HEK293T (cell line): ENCODE results near the gene BRIP1.

Experiments
- CTCF ChIA-PET: fragments of 350-600 bp; formaldehyde crosslinking; extraction: SDS; loops from one replicate; lab custom pipeline; 2021; ENCODE audit warnings: antibody characterized with exemption, inconsistent platforms; lab: Yijun Ruan, JAX
- POLR2A ChIA-PET: fragments of 350-600 bp; formaldehyde crosslinking; extraction: SDS; loops from one replicate; lab custom pipeline; 2020; ENCODE audit warnings: antibody characterized with exemption, inconsistent platforms; lab: Yijun Ruan, JAX
- DNase-seq: peaks from one replicate; pipeline ENCODE4 v3.0.0; 2012; ENCODE audit warnings: mixed read lengths; ENCODE audit errors: extremely low spot score
- BHLHE40 ChIP-seq: fragments of 450-650 bp; IDR thresholded peaks from 2 replicates; pipeline ENCODE4 v1.6.1; 2016; ENCODE audit warnings: mild to moderate bottlenecking, moderate library complexity, borderline replicate concordance
- CTBP1 ChIP-seq: fragments of 450-650 bp; IDR thresholded peaks from 2 replicates; pipeline ENCODE4 v1.6.1; 2016; ENCODE audit warnings: borderline replicate concordance
- ELF4 ChIP-seq: fragments of 450-650 bp; IDR thresholded peaks from 2 replicates; pipeline ENCODE4 v1.6.1; 2017; ENCODE audit warnings: antibody characterized with exemption
- FOXA1 ChIP-seq: fragments of 450-650 bp; IDR thresholded peaks from 2 replicates; pipeline ENCODE4 v1.6.1; 2016; ENCODE audit warnings: mild to moderate bottlenecking
- FOXK2 ChIP-seq: fragments of 450-650 bp; IDR thresholded peaks from 2 replicates; pipeline ENCODE4 v1.6.1; 2016; ENCODE audit warnings: mild to moderate bottlenecking
- FOXM1 ChIP-seq: fragments of 450-650 bp; IDR thresholded peaks from 2 replicates; pipeline ENCODE4 v1.6.1; 2017; ENCODE audit warnings: mild to moderate bottlenecking, borderline replicate concordance
- HDGF ChIP-seq: fragments of 450-650 bp; IDR thresholded peaks from 2 replicates; pipeline ENCODE4 v1.6.1; 2017; ENCODE audit warnings: antibody characterized with exemption, borderline replicate concordance
- L3MBTL2 ChIP-seq: fragments of 450-650 bp; conservative IDR thresholded peaks from 2 replicates; pipeline ENCODE4 v1.6.1; 2016; ENCODE audit warnings: mild to moderate bottlenecking
- LEF1 ChIP-seq: fragments of 450-650 bp; IDR thresholded peaks from 2 replicates; pipeline ENCODE4 v1.6.1; 2017; ENCODE audit warnings: mild to moderate bottlenecking, borderline replicate concordance
- NFRKB ChIP-seq: fragments of 450-650 bp; IDR thresholded peaks from 2 replicates; pipeline ENCODE4 v1.6.1; 2016; ENCODE audit warnings: mild to moderate bottlenecking, moderate library complexity
- PKNOX1 ChIP-seq: fragments of 450-650 bp; IDR thresholded peaks from 2 replicates; pipeline ENCODE4 v1.6.1; 2016
- SP1 ChIP-seq: fragments of 450-650 bp; IDR thresholded peaks from 2 replicates; pipeline ENCODE4 v1.6.1; 2017
- SUZ12 ChIP-seq: fragments of 450-650 bp; IDR thresholded peaks from 2 replicates; pipeline ENCODE4 v1.6.1; 2016; ENCODE audit warnings: mild to moderate bottlenecking
- TARDBP ChIP-seq: fragments of 450-650 bp; IDR thresholded peaks from 2 replicates; pipeline ENCODE4 v1.6.1; 2016
- ZNF384 ChIP-seq: fragments of 450-650 bp; IDR thresholded peaks from 2 replicates; pipeline ENCODE4 v1.6.1; 2016

The BRIP1 gene

GRCh38 chr17:61709567-61709966 lies 153.8 kb downstream of the BRIP1 start:
- POLR2A ChIA-PET = no interaction called here

GRCh38 chr17:61704935-61705449 lies 158.3 kb downstream of the BRIP1 start:
- no peak for DNase-seq
- CTCF ChIA-PET = no interaction called here
- TF ChIP-seq SUZ12 (no peak), SP1 (no peak), ELF4 (no peak), HDGF (no peak), FOXM1 (no peak), BHLHE40 (no peak), NFRKB (no peak), PKNOX1 (no peak)
- POLR2A ChIA-PET = no interaction called here

More at GRCh38 chr17:61709567-61709966, 153.8 kb downstream of the BRIP1 start:
- CTCF ChIA-PET = no interaction called here
- no peak for DNase-seq
- no peak for TF ChIP-seq PKNOX1
- no peak for TF ChIP-seq NFRKB
- TF ChIP-seq L3MBTL2 = no peak
- no peak for TF ChIP-seq HDGF
- TF ChIP-seq SUZ12 = no peak
- no peak for TF ChIP-seq TARDBP
- TF ChIP-seq ELF4 = no peak
- TF ChIP-seq CTBP1 = no peak
- no peak for TF ChIP-seq ZNF384
- TF ChIP-seq FOXA1 = no peak
- TF ChIP-seq BHLHE40 = no peak

- POLR2A ChIA-PET = no interaction called here
- TF ChIP-seq CTBP1 = no peak
- TF ChIP-seq FOXA1 = no peak
- TF ChIP-seq FOXM1 = no peak
- TF ChIP-seq BHLHE40 = no peak
- no peak for TF ChIP-seq L3MBTL2
- DNase-seq = no peak
- CTCF ChIA-PET = interaction anchor here (0.6 kb wide), 1 partner anchor 989 kb away, joined by 3 read pairs; no protein-coding TSS in a partner anchor
Measured at GRCh38 chr17:61702450-61702849, 160.9 kb downstream of the BRIP1 start.

- no peak for TF ChIP-seq FOXK2
- no peak for TF ChIP-seq LEF1
- no peak for TF ChIP-seq TARDBP
- no peak for TF ChIP-seq ZNF384
- no peak for TF ChIP-seq FOXA1
- TF ChIP-seq SUZ12 = no peak
- no peak for TF ChIP-seq HDGF
- no peak for TF ChIP-seq CTBP1
- no peak for TF ChIP-seq SP1
- no peak for TF ChIP-seq ELF4
- TF ChIP-seq L3MBTL2 = no peak
- no peak for TF ChIP-seq FOXM1
- no peak for DNase-seq
- ChIA-PET CTCF (interaction anchor here (0.6 kb wide), 1 partner anchor 990 kb away, joined by 3 read pairs; no protein-coding TSS in a partner anchor), POLR2A (no interaction called here)
Measured at GRCh38 chr17:61701978-61702377, 161.3 kb downstream of the BRIP1 start.

- TF ChIP-seq NFRKB (no peak), L3MBTL2 (no peak), FOXK2 (no peak)
- ChIA-PET CTCF (no interaction called here), POLR2A (no interaction called here)
- DNase-seq = no peak
Measured at GRCh38 chr17:61701334-61701733, 162.0 kb downstream of the BRIP1 start.

GRCh38 chr17:61700252-61700651 lies 163.1 kb downstream of the BRIP1 start:
- TF ChIP-seq FOXM1 (no peak), HDGF (no peak), FOXK2 (no peak), FOXA1 (no peak), SUZ12 (no peak), SP1 (no peak), NFRKB (no peak), PKNOX1 (no peak)
- POLR2A ChIA-PET = no interaction called here
- CTCF ChIA-PET = no interaction called here
- DNase-seq = no peak

- ChIA-PET POLR2A (no interaction called here), CTCF (no interaction called here)
- DNase-seq = no peak
- TF ChIP-seq CTBP1 (no peak), FOXK2 (no peak), BHLHE40 (no peak), TARDBP (no peak)
Measured at GRCh38 chr17:61699694-61700093, 163.6 kb downstream of the BRIP1 start.
